ENCODE measurements around the gene SLC25A34.

Gene SLC25A34

GRCh38 chr1:15755021-15755645, 19.1 kb downstream of the SLC25A34 start:
- FAIRE-seq: no peak

DNA sequence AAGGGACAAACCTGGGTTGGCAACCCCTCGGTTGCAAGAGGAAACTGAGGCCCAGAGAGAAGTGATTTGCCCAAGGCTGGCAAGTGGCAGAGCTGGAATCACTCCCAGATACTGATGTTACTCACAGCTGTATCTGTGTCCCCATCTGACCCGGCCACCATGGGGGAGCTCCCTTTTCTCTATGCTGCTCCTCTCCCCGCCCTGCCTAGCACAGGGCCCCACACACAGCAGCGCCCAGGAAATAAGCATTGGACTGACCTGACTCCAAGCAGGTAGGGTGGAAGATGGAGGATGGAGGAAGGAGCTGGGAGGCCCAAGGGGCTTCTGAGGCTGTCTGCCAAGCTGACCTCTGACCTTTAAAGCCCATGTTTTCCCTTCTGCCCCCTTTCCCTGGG, 19.6 kb downstream of the SLC25A34 start:
- FAIRE-seq: no peak

DNA sequence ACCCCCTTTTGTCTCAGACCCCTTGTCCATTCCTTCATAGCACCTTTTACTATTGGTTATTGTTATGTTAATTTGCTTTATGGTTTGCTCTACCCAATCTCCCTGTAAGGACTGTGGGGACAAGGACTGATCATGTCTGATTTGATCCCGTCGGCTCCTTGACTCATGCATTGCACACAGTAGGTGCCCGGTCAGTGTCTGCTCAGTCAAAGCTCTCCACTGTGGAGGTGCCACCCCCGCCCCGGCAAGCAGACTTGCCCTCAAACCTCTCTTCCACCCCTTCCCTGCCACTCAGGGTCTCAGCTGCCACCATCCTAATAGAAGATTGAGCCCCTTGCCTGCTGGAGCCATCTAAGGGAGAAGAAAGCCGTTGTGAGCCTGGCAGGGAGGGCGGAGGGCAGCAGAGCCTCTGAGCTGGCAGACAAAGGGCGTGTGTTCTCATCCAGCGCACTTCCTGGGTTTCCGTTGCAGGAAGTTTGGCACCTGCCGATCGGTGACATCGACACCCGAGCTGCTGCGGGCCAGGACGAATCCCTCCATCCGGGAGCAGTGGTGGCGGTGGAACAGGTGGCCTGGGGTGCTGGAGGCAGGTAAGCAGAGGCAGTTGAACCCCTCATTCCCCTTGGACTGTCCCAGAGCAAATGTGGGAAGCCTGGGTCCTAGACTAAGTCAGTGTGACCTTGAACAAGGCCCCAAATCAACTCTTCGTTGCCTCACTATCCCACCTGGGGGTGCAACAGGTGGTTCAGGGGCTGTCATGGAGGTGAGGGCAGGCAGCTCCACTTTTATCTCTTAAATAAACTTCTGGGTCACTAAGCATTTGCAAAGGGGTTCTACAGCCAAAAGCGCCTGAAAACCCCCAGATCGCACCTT, 20.3 kb downstream of the SLC25A34 start:
- no peak for FAIRE-seq

DNA sequence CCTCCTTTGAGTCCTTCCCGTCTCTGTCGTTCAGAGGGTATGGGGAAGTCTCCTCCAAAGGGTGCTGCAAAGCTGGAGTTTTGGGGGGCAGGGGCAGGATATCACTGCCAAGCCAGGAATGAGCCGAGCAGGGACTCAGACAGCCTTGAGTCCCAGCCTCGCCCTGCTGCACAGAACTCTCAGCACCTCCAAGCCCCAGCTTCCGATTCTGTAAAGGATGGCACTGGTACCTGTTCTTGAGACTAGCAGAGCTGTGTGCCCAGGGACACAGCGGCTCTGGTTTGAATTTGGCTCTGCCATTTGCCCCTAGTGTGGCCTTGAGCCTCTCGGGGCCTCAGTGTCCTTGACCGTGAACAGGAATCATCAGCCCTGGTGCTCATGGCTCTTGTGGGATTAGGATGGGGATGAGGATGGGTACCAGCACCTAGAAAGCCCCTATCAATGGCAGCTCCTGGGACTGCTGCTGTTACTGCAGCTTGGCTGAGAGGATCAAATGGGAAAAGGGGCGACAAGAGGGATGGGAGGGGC, 21.0 kb downstream of the SLC25A34 start:
- no peak for FAIRE-seq

- FAIRE-seq: no peak
Observed at GRCh38 chr1:15757575-15758342, 21.7 kb downstream of the SLC25A34 start.

DNA sequence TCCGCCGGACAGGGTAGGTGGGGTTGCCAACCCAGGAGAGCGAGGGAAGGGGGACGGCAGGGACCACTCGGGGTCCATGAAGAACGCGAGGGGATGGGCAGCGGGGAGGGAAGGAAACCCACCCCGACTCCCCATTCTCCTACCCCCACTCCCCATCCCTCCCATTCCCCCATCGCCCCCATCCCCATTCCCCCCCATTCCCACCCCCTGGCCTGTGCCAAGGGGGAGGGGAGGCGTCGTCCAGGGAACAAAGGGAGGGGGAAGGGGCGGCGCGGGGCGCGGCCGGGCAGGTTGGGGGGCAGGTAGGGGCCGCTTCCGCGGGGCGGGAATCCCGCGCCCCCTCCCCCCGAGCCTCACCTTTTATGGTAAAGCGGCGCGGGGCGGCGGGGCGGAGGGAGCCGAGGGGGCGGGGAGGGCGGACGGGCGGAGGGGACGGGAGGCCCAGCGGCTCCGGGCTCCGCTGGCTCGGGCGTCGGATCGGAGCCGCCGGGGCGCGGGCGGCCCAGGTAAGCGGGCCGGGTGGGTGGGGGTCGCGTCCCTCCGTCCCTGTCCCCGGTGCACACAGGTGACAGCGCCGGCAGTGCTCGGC, 22.4 kb downstream of the SLC25A34 start, which contains the start of gene FBLIM1:
Gene FBLIM1 (plus strand): TSS at position 453 of the 589 bp plus-strand sequence. CDS start 6,189 bp downstream, outside the sequence.
- no peak for FAIRE-seq

GRCh38 chr1:15758953-15759661, 23.0 kb downstream of the SLC25A34 start:
- no peak for FAIRE-seq

- FAIRE-seq: no peak
Observed at GRCh38 chr1:15760520-15761211, 24.6 kb downstream of the SLC25A34 start.

GRCh38 chr1:15761366-15762128, 25.5 kb downstream of the SLC25A34 start:
- FAIRE-seq: no peak

- FAIRE-seq: no peak
Observed at GRCh38 chr1:15762546-15762945, 26.5 kb downstream of the SLC25A34 start.

GRCh38 chr1:15764269-15764764, 28.3 kb downstream of the SLC25A34 start:
- no peak for FAIRE-seq

- FAIRE-seq: no peak
Observed at GRCh38 chr1:15764890-15765289, 28.8 kb downstream of the SLC25A34 start.

GRCh38 chr1:15765495-15766194, 29.6 kb downstream of the SLC25A34 start:
- FAIRE-seq: no peak

DNA sequence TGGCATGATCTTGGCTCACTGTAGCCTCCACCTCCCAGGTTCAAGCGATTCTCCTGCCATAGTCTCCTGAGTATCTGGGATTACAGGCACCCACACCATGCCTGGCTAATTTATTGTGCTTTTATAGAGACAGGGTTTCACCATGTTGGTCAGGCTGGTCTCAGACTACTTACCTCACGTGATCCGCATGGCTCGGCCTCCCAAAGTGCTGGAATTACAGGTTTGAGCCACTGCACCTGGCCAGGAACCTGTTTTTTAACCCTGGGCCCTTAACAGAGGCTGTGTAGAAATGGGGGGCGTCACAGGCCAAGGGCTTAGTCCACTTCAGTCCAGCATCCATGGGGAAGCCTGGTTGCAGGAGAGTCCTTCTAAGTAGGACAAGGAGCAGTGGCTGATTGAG, 31.9 kb downstream of the SLC25A34 start:
- no peak for FAIRE-seq

- no peak for FAIRE-seq
Observed at GRCh38 chr1:15768388-15768787, 32.3 kb downstream of the SLC25A34 start.

DNA sequence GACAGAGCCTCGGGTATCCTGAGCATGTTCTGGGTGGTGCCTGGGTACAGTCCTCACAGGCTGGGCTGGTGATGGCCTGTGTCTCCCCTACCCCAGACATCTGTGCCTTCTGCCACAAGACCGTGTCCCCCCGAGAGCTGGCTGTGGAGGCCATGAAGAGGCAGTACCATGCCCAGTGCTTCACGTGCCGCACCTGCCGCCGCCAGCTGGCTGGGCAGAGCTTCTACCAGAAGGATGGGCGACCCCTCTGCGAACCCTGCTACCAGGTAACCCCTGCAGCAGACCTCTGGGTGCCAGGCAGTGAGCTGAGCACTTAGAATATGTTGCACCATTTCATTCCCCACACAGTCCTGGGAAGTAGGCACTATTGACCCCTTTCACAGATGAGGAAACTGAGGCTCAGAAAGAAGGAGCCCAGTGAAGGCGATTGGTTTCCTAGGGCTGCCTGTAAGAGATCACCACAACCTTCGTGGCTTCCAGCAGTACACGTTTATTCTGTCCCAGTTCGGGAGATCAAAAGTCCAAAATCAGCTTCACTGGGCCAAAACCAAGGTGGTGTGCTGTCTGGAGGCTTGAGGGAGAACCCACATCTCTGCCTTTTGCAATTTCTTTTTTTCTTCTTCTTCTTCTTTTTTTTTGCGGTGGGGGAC, 34.4 kb downstream of the SLC25A34 start:
- FAIRE-seq: no peak

GRCh38 chr1:15771836-15772515, 35.9 kb downstream of the SLC25A34 start:
- FAIRE-seq: no peak

DNA sequence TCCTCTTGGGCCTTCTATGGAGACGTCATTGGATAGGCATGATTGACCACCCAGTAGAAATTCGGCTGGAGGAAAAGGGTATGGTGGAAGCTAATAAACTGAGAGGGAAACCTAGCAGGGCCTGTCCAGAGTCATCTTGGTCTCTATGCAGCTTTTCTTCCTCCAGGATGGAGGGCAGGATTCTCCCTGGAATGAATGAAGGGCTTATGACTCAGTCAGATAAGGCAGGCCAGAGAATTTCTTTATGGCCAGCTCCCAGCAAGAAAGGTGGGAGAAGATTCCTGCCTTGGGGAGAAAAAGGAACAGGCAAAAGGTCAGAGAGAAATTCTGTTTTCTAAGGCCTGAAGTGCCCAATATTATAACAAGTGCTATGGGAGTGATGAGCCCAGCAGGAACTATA, 39.6 kb downstream of the SLC25A34 start:
- FAIRE-seq: no peak

Measured in colon (tissue), 2 donors.